HG03108 (cell line): Measurements from ENCODE around the gene ZIC5.

Source experiments
- ATAC-seq: cut with Tn5 transposase; IDR thresholded peaks from one replicate; pipeline ENCODE4 v1.9.1; 2021; ENCODE audit warnings: moderate library complexity; ENCODE audit not compliant: unreplicated experiment

Gene ZIC5

GRCh38 chr13:99941086-99941485 lies 30.5 kb downstream of the ZIC5 start:
- no peak for ATAC-seq

- no peak for ATAC-seq
These were observed 32.9 kb downstream of the ZIC5 start for GRCh38 chr13:99938635-99939034.

GRCh38 chr13:99935772-99936171 lies 35.8 kb downstream of the ZIC5 start:
- no peak for ATAC-seq

GRCh38 chr13:99932912-99933311 lies 38.7 kb downstream of the ZIC5 start:
- ATAC-seq: no peak

- ATAC-seq: no peak
These were observed 40.6 kb downstream of the ZIC5 start for GRCh38 chr13:99930925-99931324.

- no peak for ATAC-seq
These were observed 41.7 kb downstream of the ZIC5 start for GRCh38 chr13:99929866-99930265.

GRCh38 chr13:99926014-99926731 lies 45.4 kb downstream of the ZIC5 start:
- no peak for ATAC-seq

GRCh38 chr13:99923877-99924582 lies 47.5 kb downstream of the ZIC5 start:
- ATAC-seq: no peak

GRCh38 chr13:99922631-99923404 lies 48.7 kb downstream of the ZIC5 start:
- ATAC-seq: no peak

GRCh38 chr13:99919132-99919531 lies 52.4 kb downstream of the ZIC5 start:
- ATAC-seq: no peak

- ATAC-seq: no peak
These were observed 55.0 kb downstream of the ZIC5 start for GRCh38 chr13:99916366-99917103.

- ATAC-seq: no peak
These were observed 58.4 kb downstream of the ZIC5 start for GRCh38 chr13:99913167-99913566.
